Activated CD8-positive, alpha-beta memory T cell treated with anti-CD3 and anti-CD28 coated beads, Interleukin-2, amount 10 ng/mL, durations not matched to agents 7 days and 5 days (primary cell): ENCODE results near the gene SLC7A6. TPM values are rescaled to one million over a fixed set of nuclear protein-coding genes. Genes with fewer than 3 reads are reported as not detected.

Experiments
- ATAC-seq: fragments of 150-1000 bp; cut with Tn5 transposase; one replicate; pipeline ENCODE4 v1.10.0; 2021; ENCODE audit warnings: moderate library complexity
- CTCF ChIA-PET: fragments of 350-600 bp; sonication (Branson Sonifier 250); formaldehyde crosslinking; loops from one replicate; lab custom pipeline; 2021; ENCODE audit warnings: antibody characterized with exemption; lab: Charles Lee
- DNase-seq: peaks from one replicate; pipeline ENCODE4 v3.0.0-alpha.2; 2020
- H3K27ac Mint-ChIP-seq: one replicate; pipeline ENCODE4 v1.8.0; 2021; ENCODE audit warnings: mild to moderate bottlenecking, mixed read lengths
- H3K27me3 Mint-ChIP-seq: one replicate; pipeline ENCODE4 v1.8.0; 2021; ENCODE audit warnings: mixed read lengths
- H3K36me3 Mint-ChIP-seq: one replicate; pipeline ENCODE4 v1.8.0; 2021; ENCODE audit warnings: mild to moderate bottlenecking, mixed read lengths
- H3K4me1 Mint-ChIP-seq: one replicate; pipeline ENCODE4 v1.8.0; 2021; ENCODE audit warnings: mixed read lengths
- H3K4me3 Mint-ChIP-seq: one replicate; pipeline ENCODE4 v1.8.0; 2021; ENCODE audit warnings: mild to moderate bottlenecking, moderate library complexity, mixed read lengths
- H3K9me3 Mint-ChIP-seq: one replicate; pipeline ENCODE4 v1.8.0; 2022; ENCODE audit warnings: low read depth, mixed read lengths
- total RNA-seq, 2 experiments: library from RNA; stranded (reverse); gene quantifications; one replicate each; pipeline ENCODE4 v1.2.3, GENCODE V29; 2021

The SLC7A6 gene
- total RNA-seq, 2 experiments from 2014 or later, result 73.3 to 99.5 TPM

- H3K36me3 Mint-ChIP-seq, result peaks cover 24% of the 10 kb centered on the region
- H3K4me3 Mint-ChIP-seq, result no peak overlapping the region
- H3K9me3 Mint-ChIP-seq, result no peaks in the 10 kb centered on the region
- no peak for ATAC-seq
- CTCF ChIA-PET, result interaction anchor here (0.7 to 1.4 kb wide), 5 partner anchors 32 to 291 kb away, joined by 3 to 4 read pairs (median 3); partner anchors contain the start of gene SLC7A6
- H3K27ac Mint-ChIP-seq, result peak overlapping the region; percentile 61
- H3K27me3 Mint-ChIP-seq, result no peaks in the 10 kb centered on the region
- no peak for DNase-seq
- peaks cover 35% of the 10 kb centered on the region for H3K4me1 Mint-ChIP-seq
Observed at GRCh38 chr16:68229431-68230175, 34.7 kb upstream of the SLC7A6 start.

GRCh38 chr16:68230176-68230571 is 34.2 kb upstream of the SLC7A6 start:
- H3K4me3 Mint-ChIP-seq, result no peak overlapping the region
- H3K9me3 Mint-ChIP-seq, result no peaks in the 10 kb centered on the region
- H3K4me1 Mint-ChIP-seq, result peaks cover 37% of the 10 kb centered on the region
- CTCF ChIA-PET, result interaction anchor here (0.7 to 1.4 kb wide), 5 partner anchors 32 to 291 kb away, joined by 3 to 4 read pairs (median 3); partner anchors contain the start of gene SLC7A6
- ATAC-seq (no peak), DNase-seq (no peak)
- H3K36me3 Mint-ChIP-seq, result peaks cover 23% of the 10 kb centered on the region
- H3K27me3 Mint-ChIP-seq, result no peaks in the 10 kb centered on the region
- H3K27ac Mint-ChIP-seq, result no peak overlapping the region

- H3K4me1 Mint-ChIP-seq, result peaks cover 29% of the 10 kb centered on the region
- no peak overlapping the region for H3K27ac Mint-ChIP-seq
- no peak for DNase-seq
Observed at GRCh38 chr16:68230956-68231355, 33.4 kb upstream of the SLC7A6 start.

GRCh38 chr16:68231384-68232136 is 32.8 kb upstream of the SLC7A6 start:
- Mint-ChIP-seq H3K4me1 (peaks cover 27% of the 10 kb centered on the region), H3K9me3 (no peaks in the 10 kb centered on the region), H3K4me3 (no peak overlapping the region), H3K36me3 (peaks cover 11% of the 10 kb centered on the region), H3K27me3 (peaks cover 4% of the 10 kb centered on the region), H3K27ac (no peak overlapping the region)
- CTCF ChIA-PET, result interaction anchor here (0.5 kb wide), 1 partner anchor 247 kb away, joined by 3 read pairs; no protein-coding TSS in a partner anchor
- ATAC-seq (no peak), DNase-seq (no peak)

More at GRCh38 chr16:68230956-68231355, 33.4 kb upstream of the SLC7A6 start:
- CTCF ChIA-PET, result interaction anchor here (1.4 kb wide), 1 partner anchor 190 kb away, joined by 4 read pairs; no protein-coding TSS in a partner anchor
- H3K27me3 Mint-ChIP-seq, result no peaks in the 10 kb centered on the region
- peaks cover 15% of the 10 kb centered on the region for H3K36me3 Mint-ChIP-seq
- no peaks in the 10 kb centered on the region for H3K9me3 Mint-ChIP-seq
- H3K4me3 Mint-ChIP-seq, result no peak overlapping the region
- no peak for ATAC-seq

- CTCF ChIA-PET, result no interaction called here
- Mint-ChIP-seq H3K27ac (peak overlapping the region; percentile 58), H3K4me3 (no peak overlapping the region), H3K36me3 (peaks cover 6% of the 10 kb centered on the region), H3K4me1 (peaks cover 27% of the 10 kb centered on the region), H3K9me3 (no peaks in the 10 kb centered on the region), H3K27me3 (peaks cover 8% of the 10 kb centered on the region)
- DNase-seq, result no peak
- no peak for ATAC-seq
Observed at GRCh38 chr16:68232335-68232734, 32.0 kb upstream of the SLC7A6 start.

GRCh38 chr16:68233085-68233834 is 31.1 kb upstream of the SLC7A6 start:
- Mint-ChIP-seq H3K36me3 (peaks cover 4% of the 10 kb centered on the region), H3K4me1 (peaks cover 25% of the 10 kb centered on the region), H3K27me3 (peaks cover 8% of the 10 kb centered on the region), H3K27ac (no peak overlapping the region), H3K9me3 (no peaks in the 10 kb centered on the region), H3K4me3 (no peak overlapping the region)
- ATAC-seq, result no peak
- CTCF ChIA-PET, result interaction anchor here (0.6 kb wide), 1 partner anchor 334 kb away, joined by 3 read pairs; no protein-coding TSS in a partner anchor
- no peak for DNase-seq

GRCh38 chr16:68233835-68234187 is 30.5 kb upstream of the SLC7A6 start:
- peaks cover 1% of the 10 kb centered on the region for H3K36me3 Mint-ChIP-seq
- no peak for ATAC-seq
- DNase-seq, result no peak
- H3K4me1 Mint-ChIP-seq, result peaks cover 27% of the 10 kb centered on the region
- peaks cover 8% of the 10 kb centered on the region for H3K27me3 Mint-ChIP-seq
- no peak overlapping the region for H3K27ac Mint-ChIP-seq
- CTCF ChIA-PET, result interaction anchor here (1.4 kb wide), 1 partner anchor 29 kb away, joined by 3 read pairs; no protein-coding TSS in a partner anchor
- H3K9me3 Mint-ChIP-seq, result no peaks in the 10 kb centered on the region
- H3K4me3 Mint-ChIP-seq, result no peak overlapping the region

- ATAC-seq, result no peak
- Mint-ChIP-seq H3K36me3 (peaks cover under 1% of the 10 kb centered on the region), H3K9me3 (no peaks in the 10 kb centered on the region), H3K27me3 (peaks cover 8% of the 10 kb centered on the region), H3K4me1 (peaks cover 28% of the 10 kb centered on the region), H3K4me3 (peak overlapping the region; percentile 12), H3K27ac (peak overlapping the region; percentile 65)
- CTCF ChIA-PET, result interaction anchor here (1.4 kb wide), 1 partner anchor 28 kb away, joined by 3 read pairs; no protein-coding TSS in a partner anchor
- DNase-seq, result no peak
Observed at GRCh38 chr16:68234188-68235107, 29.9 kb upstream of the SLC7A6 start.

- no peak overlapping the region for H3K27ac Mint-ChIP-seq
- H3K4me1 Mint-ChIP-seq, result peaks cover 34% of the 10 kb centered on the region
- H3K4me3 Mint-ChIP-seq, result no peak overlapping the region
- peaks cover 8% of the 10 kb centered on the region for H3K27me3 Mint-ChIP-seq
- ATAC-seq, result no peak
- DNase-seq, result no peak
- no peaks in the 10 kb centered on the region for H3K9me3 Mint-ChIP-seq
- H3K36me3 Mint-ChIP-seq, result no peaks in the 10 kb centered on the region
- CTCF ChIA-PET, result interaction anchor here (1.4 to 2.1 kb wide), 2 partner anchors 26 to 27 kb away, joined by 3 to 8 read pairs; no protein-coding TSS in a partner anchor
Observed at GRCh38 chr16:68235108-68235886, 29.0 kb upstream of the SLC7A6 start.

GRCh38 chr16:68235887-68236136 is 28.5 kb upstream of the SLC7A6 start, which contains the start of gene ESRP2:
Gene ESRP2, minus strand, starts transcription at chr16:68236127. Its CDS starts 82 bp downstream, at chr16:68236045.
- H3K27me3 Mint-ChIP-seq, result peaks cover 8% of the 10 kb centered on the region
- H3K9me3 Mint-ChIP-seq, result no peaks in the 10 kb centered on the region
- DNase-seq (no peak), ATAC-seq (no peak)
- peaks cover 34% of the 10 kb centered on the region for H3K4me1 Mint-ChIP-seq
- no peak within 1 kb of the TSS for H3K27ac Mint-ChIP-seq
- H3K36me3 Mint-ChIP-seq, result no peaks in the 10 kb centered on the region
- peak within 1 kb of the TSS; percentile 82 for H3K4me3 Mint-ChIP-seq
- CTCF ChIA-PET, result interaction anchor here (2.1 kb wide), 1 partner anchor 26 kb away, joined by 8 read pairs; no protein-coding TSS in a partner anchor

- CTCF ChIA-PET, result interaction anchor here (1.4 to 2.1 kb wide), 6 partner anchors 8 to 420 kb away, joined by 3 to 10 read pairs (median 6); partner anchors contain the start of genes PLA2G15 and SLC7A6
- no peak for DNase-seq
- peak; percentile 2 for ATAC-seq
- H3K9me3 Mint-ChIP-seq, result no peaks in the 10 kb centered on the region
- peaks cover 8% of the 10 kb centered on the region for H3K27me3 Mint-ChIP-seq
- no peaks in the 10 kb centered on the region for H3K36me3 Mint-ChIP-seq
- H3K4me1 Mint-ChIP-seq, result peaks cover 34% of the 10 kb centered on the region
- H3K27ac Mint-ChIP-seq, result no peak overlapping the region
- H3K4me3 Mint-ChIP-seq, result peak overlapping the region; percentile 82
Observed at GRCh38 chr16:68236137-68236825, 28.0 kb upstream of the SLC7A6 start.
